ENCODE data around the gene ACACB.

Gene ACACB

GRCh38 chr12:109222496-109222895 is 106.1 kb downstream of the ACACB start:
- TF ChIP-seq FOXP2 (optimal IDR thresholded peaks at IDR 0.05; ENCODE audit: borderline replicate concordance, extremely low read depth, extremely low read length, insufficient read depth) (no peak), SIN3A (IDR thresholded peaks at IDR 0.05; ENCODE audit: borderline replicate concordance, insufficient read depth, low read length) (no peak), TAF1 (IDR thresholded peaks at IDR 0.05; ENCODE audit: borderline replicate concordance, insufficient read depth, low read length) (no peak), POLR2AphosphoS5 (IDR thresholded peaks at IDR 0.05; ENCODE audit: low read depth, low read length) (no peak)
- TF ChIP-seq, protein P1, sequence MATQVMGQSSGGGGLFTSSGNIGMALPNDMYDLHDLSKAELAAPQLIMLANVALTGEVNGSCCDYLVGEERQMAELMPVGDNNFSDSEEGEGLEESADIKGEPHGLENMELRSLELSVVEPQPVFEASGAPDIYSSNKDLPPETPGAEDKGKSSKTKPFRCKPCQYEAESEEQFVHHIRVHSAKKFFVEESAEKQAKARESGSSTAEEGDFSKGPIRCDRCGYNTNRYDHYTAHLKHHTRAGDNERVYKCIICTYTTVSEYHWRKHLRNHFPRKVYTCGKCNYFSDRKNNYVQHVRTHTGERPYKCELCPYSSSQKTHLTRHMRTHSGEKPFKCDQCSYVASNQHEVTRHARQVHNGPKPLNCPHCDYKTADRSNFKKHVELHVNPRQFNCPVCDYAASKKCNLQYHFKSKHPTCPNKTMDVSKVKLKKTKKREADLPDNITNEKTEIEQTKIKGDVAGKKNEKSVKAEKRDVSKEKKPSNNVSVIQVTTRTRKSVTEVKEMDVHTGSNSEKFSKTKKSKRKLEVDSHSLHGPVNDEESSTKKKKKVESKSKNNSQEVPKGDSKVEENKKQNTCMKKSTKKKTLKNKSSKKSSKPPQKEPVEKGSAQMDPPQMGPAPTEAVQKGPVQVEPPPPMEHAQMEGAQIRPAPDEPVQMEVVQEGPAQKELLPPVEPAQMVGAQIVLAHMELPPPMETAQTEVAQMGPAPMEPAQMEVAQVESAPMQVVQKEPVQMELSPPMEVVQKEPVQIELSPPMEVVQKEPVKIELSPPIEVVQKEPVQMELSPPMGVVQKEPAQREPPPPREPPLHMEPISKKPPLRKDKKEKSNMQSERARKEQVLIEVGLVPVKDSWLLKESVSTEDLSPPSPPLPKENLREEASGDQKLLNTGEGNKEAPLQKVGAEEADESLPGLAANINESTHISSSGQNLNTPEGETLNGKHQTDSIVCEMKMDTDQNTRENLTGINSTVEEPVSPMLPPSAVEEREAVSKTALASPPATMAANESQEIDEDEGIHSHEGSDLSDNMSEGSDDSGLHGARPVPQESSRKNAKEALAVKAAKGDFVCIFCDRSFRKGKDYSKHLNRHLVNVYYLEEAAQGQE (IDR thresholded peaks at IDR 0.05; ENCODE audit: insufficient read depth in 1 of 2, low read depth in 2 of 2, low read length in 2 of 2) = no peak

GRCh38 chr12:109223211-109223610 is 106.8 kb downstream of the ACACB start:
- TF ChIP-seq FOXP2 (optimal IDR thresholded peaks at IDR 0.05; ENCODE audit: borderline replicate concordance, extremely low read depth, extremely low read length, insufficient read depth) = no peak
- TF ChIP-seq POLR2AphosphoS5 (IDR thresholded peaks at IDR 0.05; ENCODE audit: low read depth, low read length) = no peak
- no peak for TF ChIP-seq SIN3A (IDR thresholded peaks at IDR 0.05; ENCODE audit: borderline replicate concordance, insufficient read depth, low read length)
- TF ChIP-seq, protein P1 (IDR thresholded peaks at IDR 0.05; ENCODE audit: insufficient read depth in 1 of 2, low read depth in 2 of 2, low read length in 2 of 2) = no peak
- no peak for TF ChIP-seq TAF1 (IDR thresholded peaks at IDR 0.05; ENCODE audit: borderline replicate concordance, insufficient read depth, low read length)

DNA sequence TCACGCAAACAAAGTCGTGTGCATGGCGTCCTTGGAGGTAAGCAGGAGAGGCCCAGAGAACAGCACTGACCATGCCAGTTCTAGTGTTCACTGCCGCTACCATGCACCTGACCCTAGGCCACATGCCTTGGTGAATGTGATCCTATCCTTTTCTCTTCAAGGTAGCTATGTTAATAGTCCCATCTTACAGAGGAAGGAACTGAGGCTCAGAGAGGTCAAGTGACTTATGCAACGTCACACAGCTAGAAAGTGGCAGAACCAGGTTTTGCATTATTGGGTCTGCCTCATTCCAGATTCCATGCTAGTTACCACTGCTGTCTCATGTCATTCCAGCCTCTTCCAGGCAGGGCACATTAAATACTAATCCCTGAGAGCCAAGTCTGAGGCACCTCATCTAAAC is 107.5 kb downstream of the ACACB start:
- TF ChIP-seq, protein P1 (IDR thresholded peaks at IDR 0.05; ENCODE audit: insufficient read depth in 1 of 2, low read depth in 2 of 2, low read length in 2 of 2) = no peak
- no peak for TF ChIP-seq SIN3A (IDR thresholded peaks at IDR 0.05; ENCODE audit: borderline replicate concordance, insufficient read depth, low read length)
- TF ChIP-seq TAF1 (IDR thresholded peaks at IDR 0.05; ENCODE audit: borderline replicate concordance, insufficient read depth, low read length) = no peak
- TF ChIP-seq POLR2AphosphoS5 (IDR thresholded peaks at IDR 0.05; ENCODE audit: low read depth, low read length) = no peak
- TF ChIP-seq FOXP2 (optimal IDR thresholded peaks at IDR 0.05; ENCODE audit: borderline replicate concordance, extremely low read depth, extremely low read length, insufficient read depth) = no peak

DNA sequence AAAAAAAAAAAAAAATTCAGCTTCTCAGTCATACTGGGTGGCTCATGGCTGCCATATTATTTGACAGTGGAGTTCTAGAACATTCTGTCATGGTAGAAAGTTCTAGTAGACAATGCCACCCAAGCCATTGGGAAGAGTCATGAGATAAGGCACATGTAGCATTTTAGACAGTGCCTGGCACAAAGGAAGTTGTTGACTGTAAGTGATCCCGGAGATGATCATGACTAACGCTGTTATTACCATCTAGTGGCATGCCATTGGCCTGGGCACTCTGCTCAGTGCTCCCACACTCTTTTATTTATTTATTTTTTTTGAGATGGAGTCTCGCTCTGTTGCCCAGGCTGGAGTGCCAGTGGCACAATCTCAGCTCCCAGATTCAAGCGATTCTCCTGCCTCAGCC is 112.3 kb downstream of the ACACB start:
- TF ChIP-seq POLR2AphosphoS5 (IDR thresholded peaks at IDR 0.05; ENCODE audit: low read depth, low read length) = no peak
- TF ChIP-seq FOXP2 (optimal IDR thresholded peaks at IDR 0.05; ENCODE audit: borderline replicate concordance, extremely low read depth, extremely low read length, insufficient read depth) = no peak
- TF ChIP-seq, protein P1 (IDR thresholded peaks at IDR 0.05; ENCODE audit: insufficient read depth in 1 of 2, low read depth in 2 of 2, low read length in 2 of 2) = no peak
- no peak for TF ChIP-seq TAF1 (IDR thresholded peaks at IDR 0.05; ENCODE audit: borderline replicate concordance, insufficient read depth, low read length)
- TF ChIP-seq SIN3A (IDR thresholded peaks at IDR 0.05; ENCODE audit: borderline replicate concordance, insufficient read depth, low read length) = no peak

- TF ChIP-seq POLR2AphosphoS5 (IDR thresholded peaks at IDR 0.05; ENCODE audit: low read depth, low read length) = no peak
- no peak for TF ChIP-seq TAF1 (IDR thresholded peaks at IDR 0.05; ENCODE audit: borderline replicate concordance, insufficient read depth, low read length)
- TF ChIP-seq, protein P1 (IDR thresholded peaks at IDR 0.05; ENCODE audit: insufficient read depth in 1 of 2, low read depth in 2 of 2, low read length in 2 of 2) = no peak
- no peak for TF ChIP-seq SIN3A (IDR thresholded peaks at IDR 0.05; ENCODE audit: borderline replicate concordance, insufficient read depth, low read length)
Measured at GRCh38 chr12:109230193-109230592, 113.8 kb downstream of the ACACB start.
